Psoas muscle (tissue), 8 donors: ENCODE measurements around the gene WLS. TPM values are rescaled to one million over a fixed set of nuclear protein-coding genes. Genes with fewer than 3 reads are reported as not detected.

Experiments
- ATAC-seq, 4 donors: fragments of 200-7000 bp; cut with Tn5 transposase; one replicate each; pipeline ENCODE4 v1.9.1; 2020; ENCODE audit warnings: moderate library complexity in 3 of 4, mild to moderate bottlenecking in 2 of 4
- DNase-seq, 2 donors: peaks; one replicate each; pipeline ENCODE4 v3.0.0-alpha.2; 2020
- H3K27ac ChIP-seq: fragments of 200-600 bp; one replicate; pipeline ENCODE4 v1.8.0; 2022
- H3K27me3 ChIP-seq, 3 donors: fragments of 200-600 bp in 1 of 3; one replicate each; pipeline versions ENCODE4 v1.6.1 to v1.8.0; 2013 to 2022; ENCODE audit warnings: low read length in 2 of 3, mild to moderate bottlenecking in 2 of 3, moderate library complexity in 1 of 3; ENCODE audit not compliant: insufficient read depth in 3 of 3
- H3K36me3 ChIP-seq, 2 donors: fragments of 200-600 bp in 1 of 2; one replicate each; pipeline versions ENCODE4 v1.6.1 to v1.8.0; 2013 to 2022; ENCODE audit warnings: low read depth in 1 of 2, mild to moderate bottlenecking in 1 of 2, moderate library complexity in 1 of 2; ENCODE audit not compliant: insufficient read depth in 1 of 2
- H3K4me1 ChIP-seq: fragments of 200-600 bp; one replicate; pipeline ENCODE4 v1.8.0; 2022
- H3K4me3 ChIP-seq: fragments of 200-600 bp; one replicate; pipeline ENCODE4 v1.8.0; 2022; ENCODE audit warnings: mild to moderate bottlenecking
- H3K9me3 ChIP-seq: fragments of 200-600 bp; one replicate; pipeline ENCODE4 v1.8.0; 2022
- CTCF ChIP-seq: fragments of 200-600 bp; IDR thresholded peaks from one replicate; pipeline ENCODE4 v1.8.0; 2022; ENCODE audit warnings: antibody characterized with exemption
- WGBS, 3 donors: extraction: QIAGEN DNeasy Blood & Tissue Kit; methylation state at CpG; one replicate each; pipeline versions ENCODE4 v1.1.6 to v1.1.7; 2013; 5-methylcytosine and 5-hydroxymethylcytosine counted together
- intact Hi-C, 2 donors: fragments of 100-400 bp; cut with DNase I; formaldehyde crosslinking; loops; one replicate each; pipeline versions ENCODE4 v1.11.0 to v1.14.2; 2022
- polyA plus RNA-seq, 3 donors: library from polyadenylated mRNA; stranded (reverse); fragments of 200-250 nt; gene quantifications; one replicate each; pipeline ENCODE4 v1.2.3, GENCODE V29; 2013
- total RNA-seq, 4 donors: library from RNA; stranded (reverse); fragmentation: NEBNext Ultra II Directional in 2 of 4; extraction: Animal tissue kit (Norgen Biotek cat#: 25700) in 2 of 4; gene quantifications; one replicate each; pipeline versions ENCODE4 v1.2.1 to v1.2.4, GENCODE V29; 2021 to 2023
- donor health status: healthy with polysubstance abuse.
- donor health status: DM: no; HTN: no; CAD: no; lungs with moderate emphysema.
- donor health status: Bipolar disorder and iron deficiency.
- donor health status: healthy.
- donor health status: DM: yes; HTN: yes; CAD: no.
- donor health status: DM: no; HTN: no; CAD: no.
- donor health status: DM: no; HTN: no; CAD: no.
- donor health status: DM: yes; HTN: yes; CAD: no.

Gene WLS
- total and polyA plus RNA-seq, 7 donors, result 3.1 to 32.3 (median 15.2) TPM

- H3K27me3 ChIP-seq, result no peaks in the 10 kb centered on the region
- 60 to 75% (median 63%) methylated on average over 6 of the region's 6 CpGs for WGBS, 3 donors
- H3K27ac ChIP-seq, result peak overlapping the region; percentile 82
- no peak overlapping the region for H3K4me3 ChIP-seq
- peaks cover 25% of the 10 kb centered on the region for H3K4me1 ChIP-seq
- DNase-seq (no peak), ATAC-seq (no peak)
- no peaks in the 10 kb centered on the region for H3K9me3 ChIP-seq
- H3K36me3 ChIP-seq, result peaks cover 0 to 7% of the 10 kb centered on the region in 2 donors
- TF ChIP-seq CTCF, result no peak
- intact Hi-C loops, result loop anchor here in 1 of 2 donors (5.0 kb wide), 1 partner anchor 103 kb away; the partner anchor contains the start of gene WLS
These were observed 102.6 kb downstream of the WLS start for GRCh38 chr1:68129536-68130250.

GRCh38 chr1:68128820-68129219 is 103.5 kb downstream of the WLS start:
- H3K4me1 ChIP-seq, result peaks cover 25% of the 10 kb centered on the region
- H3K9me3 ChIP-seq, result no peaks in the 10 kb centered on the region
- H3K27me3 ChIP-seq, result no peaks in the 10 kb centered on the region
- peaks cover 2 to 7% of the 10 kb centered on the region in 2 donors for H3K36me3 ChIP-seq
- TF ChIP-seq CTCF, result no peak
- peak overlapping the region; percentile 82 for H3K27ac ChIP-seq
- no peak overlapping the region for H3K4me3 ChIP-seq
- DNase-seq (peak in 1 of 2 donors; percentile 66), ATAC-seq (peak; percentile 72 to 94 (median 85))
- intact Hi-C loops, result loop anchor here in 1 of 2 donors (5.0 kb wide), 1 partner anchor 103 kb away; the partner anchor contains the start of gene WLS
- 30 to 47% (median 40%) methylated on average over 10 of the region's 10 CpGs for WGBS, 3 donors

- peak; percentile 80 to 93 (median 88) for ATAC-seq
- H3K4me3 ChIP-seq, result no peak overlapping the region
- intact Hi-C loops, result loop anchor here in 1 of 2 donors (5.0 kb wide), 1 partner anchor 104 kb away; the partner anchor contains the start of gene WLS
- WGBS, 3 donors, result 11 to 19% (median 18%) methylated on average over 1 of the region's 1 CpG
- no peak for TF ChIP-seq CTCF
- no peaks in the 10 kb centered on the region for H3K9me3 ChIP-seq
- H3K27me3 ChIP-seq, result no peaks in the 10 kb centered on the region
- DNase-seq, result no peak
- peaks cover 2 to 7% of the 10 kb centered on the region in 2 donors for H3K36me3 ChIP-seq
- H3K27ac ChIP-seq, result peak overlapping the region; percentile 82
- peaks cover 25% of the 10 kb centered on the region for H3K4me1 ChIP-seq
These were observed 104.2 kb downstream of the WLS start for GRCh38 chr1:68128157-68128556.

GRCh38 chr1:68121536-68121935 is 110.8 kb downstream of the WLS start:
- DNase-seq (no peak), ATAC-seq (peak in 1 of 4 donors; percentile 21)
- Histone ChIP-seq H3K36me3 (peaks cover 0 to 2% of the 10 kb centered on the region in 2 donors), H3K27ac (no peak overlapping the region), H3K27me3 (no peaks in the 10 kb centered on the region), H3K4me1 (peaks cover 3% of the 10 kb centered on the region), H3K9me3 (no peaks in the 10 kb centered on the region), H3K4me3 (no peak overlapping the region)
- TF ChIP-seq CTCF, result no peak
- intact Hi-C loops, result loop anchor here in 1 of 2 donors (2.0 kb wide), 2 partner anchors 111 to 311 kb away; partner anchors contain the start of gene WLS
- WGBS, 3 donors, result 58 to 68% (median 66%) methylated on average over 4 of the region's 4 CpGs
